Esophagus squamous epithelium (tissue), 5 donors: Measurements from ENCODE around the gene CAND2. TPM values are rescaled to one million over a fixed set of nuclear protein-coding genes. Genes with fewer than 3 reads are reported as not detected.
"Not testable (repeated sequence)": the region's sequence is repeated elsewhere in the genome, so short reads cannot be mapped to it uniquely, and the experiment has no call there.

Experiments
- DNase-seq: peaks from one replicate; lab custom pipeline; 2025; lab: John Stamatoyannopoulos, UW
- H3K27ac ChIP-seq, 4 donors: fragments of 200-600 bp; sonication (generic); one replicate each; pipeline ENCODE4 v1.5.1; 2016 to 2019; ENCODE audit warnings: mild to moderate bottlenecking in 1 of 4
- H3K27me3 ChIP-seq, 4 donors: fragments of 200-600 bp; sonication (generic); 1 replicate in 3 of 4; 2 replicates in 1 of 4; pipeline versions ENCODE4 v1.5.1 to v1.6.0; 2017 to 2021; ENCODE audit warnings: antibody characterized with exemption in 1 of 4
- H3K36me3 ChIP-seq, 3 donors: fragments of 200-600 bp; sonication (generic); one replicate each; pipeline ENCODE4 v1.5.1; 2016 to 2019
- H3K4me1 ChIP-seq, 3 donors: fragments of 200-600 bp; sonication (generic); one replicate each; pipeline ENCODE4 v1.5.1; 2017 to 2019
- H3K4me3 ChIP-seq, 4 donors: fragments of 200-600 bp; sonication (generic); 1 replicate in 3 of 4; 2 replicates in 1 of 4; pipeline ENCODE4 v1.5.1; 2016 to 2019; ENCODE audit warnings: mild to moderate bottlenecking in 2 of 4, moderate library complexity in 1 of 4
- H3K9me3 ChIP-seq, 3 donors: fragments of 200-600 bp; sonication (generic); one replicate each; pipeline ENCODE4 v1.5.1; 2016 to 2019
- POLR2A ChIP-seq, 4 donors: fragments of 450-650 bp; IDR thresholded peaks; one replicate each; pipeline ENCODE4 v1.6.1; 2017; ENCODE audit warnings: antibody characterized with exemption in 4 of 4, mild to moderate bottlenecking in 4 of 4, moderate library complexity in 3 of 4
- WGBS, 2 donors: methylation state at CpG; one replicate each; pipeline ENCODE4 v1.1.5; 2018; 5-methylcytosine and 5-hydroxymethylcytosine counted together
- intact Hi-C: fragments of 100-400 bp; cut with DNase I; formaldehyde crosslinking; loops from one replicate; pipeline ENCODE4 v1.15.0; 2022
- total RNA-seq, 4 donors: library from RNA; depleted of rRNA; stranded (reverse); fragments of >200 nt; gene quantifications; one replicate each; pipeline ENCODE4 v1.1.0, GENCODE V29; 2016
- TF ChIP-seq, protein P1 (sequence below), 6 experiments: fragments of 450-650 bp in 4 of 6; fragments of 200-600 bp in 2 of 6; sonication (generic) in 2 of 6; IDR thresholded peaks; one replicate each; pipeline ENCODE4 v1.5.1; 2016 to 2019; ENCODE audit warnings: antibody characterized with exemption in 6 of 6, mild to moderate bottlenecking in 4 of 6, moderate library complexity in 4 of 6
- donor health status: DM: yes; HTN: yes; CAD: no.

The CAND2 gene
- total RNA-seq, 4 donors from 2014 or later, result 0.61 to 1.7 (median 0.91) TPM

GRCh38 chr3:12838179-12838965 lies 41.9 kb downstream of the CAND2 start:
- TF ChIP-seq POLR2A (IDR thresholded peaks at IDR 0.05), result no peak
- TF ChIP-seq, protein P1, sequence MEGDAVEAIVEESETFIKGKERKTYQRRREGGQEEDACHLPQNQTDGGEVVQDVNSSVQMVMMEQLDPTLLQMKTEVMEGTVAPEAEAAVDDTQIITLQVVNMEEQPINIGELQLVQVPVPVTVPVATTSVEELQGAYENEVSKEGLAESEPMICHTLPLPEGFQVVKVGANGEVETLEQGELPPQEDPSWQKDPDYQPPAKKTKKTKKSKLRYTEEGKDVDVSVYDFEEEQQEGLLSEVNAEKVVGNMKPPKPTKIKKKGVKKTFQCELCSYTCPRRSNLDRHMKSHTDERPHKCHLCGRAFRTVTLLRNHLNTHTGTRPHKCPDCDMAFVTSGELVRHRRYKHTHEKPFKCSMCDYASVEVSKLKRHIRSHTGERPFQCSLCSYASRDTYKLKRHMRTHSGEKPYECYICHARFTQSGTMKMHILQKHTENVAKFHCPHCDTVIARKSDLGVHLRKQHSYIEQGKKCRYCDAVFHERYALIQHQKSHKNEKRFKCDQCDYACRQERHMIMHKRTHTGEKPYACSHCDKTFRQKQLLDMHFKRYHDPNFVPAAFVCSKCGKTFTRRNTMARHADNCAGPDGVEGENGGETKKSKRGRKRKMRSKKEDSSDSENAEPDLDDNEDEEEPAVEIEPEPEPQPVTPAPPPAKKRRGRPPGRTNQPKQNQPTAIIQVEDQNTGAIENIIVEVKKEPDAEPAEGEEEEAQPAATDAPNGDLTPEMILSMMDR (IDR thresholded peaks at IDR 0.05), result no peak
- Histone ChIP-seq H3K27ac (no peak overlapping the region), H3K36me3 (peaks cover 29 to 68% (median 33%) of the 10 kb centered on the region in 3 donors), H3K27me3 (no peaks in the 10 kb centered on the region), H3K4me1 (peaks cover 18 to 43% (median 32%) of the 10 kb centered on the region in 3 donors), H3K4me3 (peak overlapping the region in 2 of 4 donors; percentile 2 to 84), H3K9me3 (no peaks in the 10 kb centered on the region)
- intact Hi-C loops, result no loop called here
- no peak for DNase-seq
- 61 to 68% methylated on average over 13 of the region's 13 CpGs for WGBS, 2 donors

DNA sequence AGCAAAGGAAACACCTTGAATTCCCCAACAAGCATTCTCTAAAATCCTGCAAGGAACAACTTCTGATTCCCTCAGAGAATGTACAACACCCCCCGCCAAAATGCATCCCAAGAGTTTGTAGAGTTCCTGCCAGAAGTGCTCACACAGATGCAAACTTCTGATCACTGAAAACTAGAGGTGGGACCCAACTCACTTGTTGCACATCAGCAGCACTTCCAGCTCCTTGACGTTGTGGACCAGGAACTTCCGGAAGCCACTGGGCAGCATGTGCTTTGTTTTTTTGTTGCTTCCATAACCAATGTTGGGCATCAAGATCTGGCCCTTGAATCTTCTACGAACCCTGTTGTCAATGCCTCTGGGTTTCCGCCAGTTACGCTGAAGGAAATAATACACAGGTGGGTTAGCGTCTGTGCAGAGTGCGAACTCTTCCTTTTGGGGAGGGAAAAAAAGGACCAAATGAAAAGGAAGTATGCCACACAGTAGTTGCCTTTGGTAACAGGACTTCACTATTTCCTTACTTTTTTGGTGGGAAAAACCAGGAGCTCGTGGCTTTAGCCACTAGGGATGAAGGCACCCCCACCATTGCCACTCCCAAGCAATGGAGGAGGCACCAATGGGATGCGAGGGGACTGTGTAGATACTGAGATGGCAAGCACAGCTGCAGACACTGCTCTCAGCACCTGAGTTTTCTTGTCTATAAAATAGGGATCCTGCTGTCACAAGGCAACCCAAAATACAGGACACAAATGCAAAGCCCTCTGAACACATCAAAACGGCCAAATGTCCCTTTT lies 42.9 kb downstream of the CAND2 start:
- Histone ChIP-seq H3K4me3 (peak overlapping the region; percentile 66 to 96 (median 88)), H3K36me3 (peaks cover 20 to 59% (median 28%) of the 10 kb centered on the region in 3 donors), H3K27ac (peak overlapping the region in 3 of 4 donors; percentile 92 to 97 (median 93))

GRCh38 chr3:12840148-12840547 lies 43.7 kb downstream of the CAND2 start:
- not testable (repeated sequence) for H3K27me3 ChIP-seq, DNase-seq, H3K9me3 ChIP-seq
- Histone ChIP-seq H3K27ac (peak overlapping the region; percentile 89 to 97 (median 92)), H3K36me3 (peaks cover 20 to 51% (median 24%) of the 10 kb centered on the region in 3 donors), H3K4me1 (peaks cover 18 to 43% (median 32%) of the 10 kb centered on the region in 3 donors), H3K4me3 (peak overlapping the region; percentile 66 to 96 (median 88))
- 36 to 42% methylated on average over 7 of the region's 10 CpGs for WGBS, 2 donors
- intact Hi-C loops, result loop anchor here (10.0 kb wide), 1 partner anchor 135 kb away; no protein-coding TSS in a partner anchor

More for the DNA sequence above, 42.9 kb downstream of the CAND2 start:
- intact Hi-C loops, result no loop called here
- DNase-seq, result no peak
- TF ChIP-seq POLR2A (IDR thresholded peaks at IDR 0.05), result no peak
- TF ChIP-seq, protein P1 (IDR thresholded peaks at IDR 0.05), result no peak
- peaks cover 18 to 43% (median 32%) of the 10 kb centered on the region in 3 donors for H3K4me1 ChIP-seq
- H3K9me3 ChIP-seq, result no peaks in the 10 kb centered on the region
- 62 to 70% methylated on average over 11 of the region's 11 CpGs for WGBS, 2 donors
- H3K27me3 ChIP-seq, result no peaks in the 10 kb centered on the region

DNA sequence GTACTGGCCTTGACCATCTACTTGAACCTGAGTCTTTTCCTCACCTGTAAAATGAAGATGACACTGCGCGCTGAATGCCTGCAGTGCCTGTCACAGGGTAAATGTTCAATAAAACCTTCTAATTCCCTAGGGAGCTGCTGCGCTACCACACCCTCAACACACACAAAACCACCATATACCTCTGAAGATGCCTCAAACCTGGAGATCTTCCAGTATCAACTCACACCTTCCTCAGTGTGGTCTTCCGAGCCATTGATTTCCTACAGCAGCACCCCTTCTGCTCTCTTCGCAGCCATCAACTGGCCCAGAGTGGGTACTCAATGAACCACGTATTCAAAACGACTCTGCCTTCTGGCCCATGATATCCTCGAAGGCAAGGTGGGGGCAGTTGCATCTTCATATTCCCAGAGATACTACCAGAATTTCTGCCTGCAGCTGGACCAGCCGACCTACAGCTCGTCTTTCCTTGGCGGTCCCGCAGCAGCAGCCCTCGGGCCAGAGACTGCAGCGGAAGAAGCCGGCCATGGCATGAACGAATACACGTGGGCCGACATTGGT lies 44.2 kb downstream of the CAND2 start:
- Histone ChIP-seq H3K27me3 (no peaks in the 10 kb centered on the region), H3K27ac (peak overlapping the region; percentile 89 to 97 (median 92)), H3K9me3 (no peaks in the 10 kb centered on the region), H3K4me1 (peaks cover 18 to 43% (median 32%) of the 10 kb centered on the region in 3 donors), H3K4me3 (peak overlapping the region; percentile 66 to 96 (median 88)), H3K36me3 (peaks cover 19 to 45% (median 20%) of the 10 kb centered on the region in 3 donors)
- intact Hi-C loops, result loop anchor here (10.0 kb wide), 1 partner anchor 136 kb away; no protein-coding TSS in a partner anchor
- no peak for DNase-seq
- 5 to 22% methylated on average over 4 to 7 of the region's 18 CpGs for WGBS, 2 donors
- TF ChIP-seq, protein P1 (IDR thresholded peaks at IDR 0.05), result no peak
